Testis (tissue), 3 donors: Measurements from ENCODE around the gene AMBRA1. TPM values are rescaled to one million over a fixed set of nuclear protein-coding genes. Genes with fewer than 3 reads are reported as not detected.
A peak's percentile ranks its signal among the peaks of the same experiment; 100 is the strongest.

Experiments used
- DNase-seq: peaks from one replicate; pipeline ENCODE4 v3.0.0-alpha.2; 2019
- H3K27ac ChIP-seq, 2 donors: fragments of 200-600 bp; sonication (generic); one replicate each; pipeline ENCODE4 v1.5.1; 2019
- H3K27me3 ChIP-seq: fragments of 200-600 bp; sonication (generic); one replicate; pipeline ENCODE4 v1.5.1; 2019
- H3K36me3 ChIP-seq: fragments of 200-600 bp; sonication (generic); one replicate; pipeline ENCODE4 v1.5.1; 2017; ENCODE audit warnings: low read depth; ENCODE audit errors: missing control alignments
- H3K4me1 ChIP-seq: fragments of 200-600 bp; sonication (generic); one replicate; pipeline ENCODE4 v1.5.1; 2019
- H3K4me3 ChIP-seq, 2 donors: fragments of 200-600 bp; sonication (generic); one replicate each; pipeline ENCODE4 v1.5.1; 2017 to 2019
- H3K9me3 ChIP-seq: fragments of 200-600 bp; sonication (generic); one replicate; pipeline ENCODE4 v1.5.1; 2017
- CTCF ChIP-seq, 3 experiments: fragments of 450-650 bp in 2 of 3; fragments of 200-600 bp in 1 of 3; sonication (generic) in 1 of 3; IDR thresholded peaks; one replicate each; pipeline ENCODE4 v1.5.1; 2016 to 2019; ENCODE audit warnings: antibody characterized with exemption in 3 of 3, mild to moderate bottlenecking in 2 of 3, moderate library complexity in 1 of 3
- POLR2A ChIP-seq: fragments of 450-650 bp; IDR thresholded peaks from one replicate; pipeline ENCODE4 v1.6.1; 2017; ENCODE audit warnings: antibody characterized with exemption, mild to moderate bottlenecking, moderate library complexity
- WGBS, 2 donors: methylation state at CpG; one replicate each; pipeline ENCODE4 v1.1.5; 2018; 5-methylcytosine and 5-hydroxymethylcytosine counted together
- intact Hi-C: fragments of 100-400 bp; cut with DNase I; formaldehyde crosslinking; loops from one replicate; pipeline ENCODE4 v1.15.1; 2023; ENCODE audit warnings: low total_unique reads
- polyA plus RNA-seq: library from polyadenylated mRNA; stranded (reverse); fragments of 350-450 nt; fragmentation: Illumina TruSeq; extraction: RNeasy Lipid Tissue Mini Kit (QIAGEN cat#74804); gene quantifications from one replicate; pipeline ENCODE4 v1.2.3, GENCODE V29; 2014; ENCODE audit warnings: low read depth, low replicate concordance; ENCODE audit not compliant: insufficient read depth
- total RNA-seq, 2 donors: library from RNA; depleted of rRNA; stranded (reverse); fragments of >200 nt; gene quantifications; one replicate each; pipeline ENCODE4 v1.2.3, GENCODE V29; 2016

Gene AMBRA1
- total and polyA plus RNA-seq, 3 donors from 2014 or later = 28.0 to 68.3 (median 55.6) TPM

GRCh38 chr11:46383974-46384701, 209.7 kb downstream of the AMBRA1 start:
- intact Hi-C loops = no loop called here

DNA sequence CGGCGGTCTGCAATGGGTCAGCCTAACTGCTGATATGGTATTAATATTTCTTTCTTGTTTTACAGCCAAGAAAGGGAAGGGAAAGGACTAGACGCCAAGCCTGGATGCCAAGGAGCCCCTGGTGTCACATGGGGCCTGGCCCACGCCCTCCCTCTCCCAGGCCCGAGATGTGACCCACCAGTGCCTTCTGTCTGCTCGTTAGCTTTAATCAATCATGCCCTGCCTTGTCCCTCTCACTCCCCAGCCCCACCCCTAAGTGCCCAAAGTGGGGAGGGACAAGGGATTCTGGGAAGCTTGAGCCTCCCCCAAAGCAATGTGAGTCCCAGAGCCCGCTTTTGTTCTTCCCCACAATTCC, 210.4 kb downstream of the AMBRA1 start:
- H3K27me3 ChIP-seq = no peaks in the 10 kb centered on the region
- TF ChIP-seq POLR2A = no peak
- no peak for TF ChIP-seq CTCF (IDR thresholded peaks at IDR 0.05)
- H3K4me3 ChIP-seq = no peak overlapping the region
- peaks cover 16% of the 10 kb centered on the region for H3K4me1 ChIP-seq
- H3K36me3 ChIP-seq = no peaks in the 10 kb centered on the region
- intact Hi-C loops = no loop called here
- 78 to 84% methylated on average over 7 of the region's 7 CpGs for WGBS, 2 donors
- DNase-seq = no peak
- H3K27ac ChIP-seq = no peak overlapping the region
- no peaks in the 10 kb centered on the region for H3K9me3 ChIP-seq

More at GRCh38 chr11:46383974-46384701, 209.7 kb downstream of the AMBRA1 start:
- Histone ChIP-seq H3K4me3 (no peak overlapping the region), H3K4me1 (peaks cover 23% of the 10 kb centered on the region), H3K9me3 (no peaks in the 10 kb centered on the region), H3K36me3 (no peaks in the 10 kb centered on the region), H3K27me3 (no peaks in the 10 kb centered on the region), H3K27ac (no peak overlapping the region)
- TF ChIP-seq POLR2A = no peak
- no peak for TF ChIP-seq CTCF (IDR thresholded peaks at IDR 0.05)
- no peak for DNase-seq
- 93 to 95% methylated on average over 5 to 12 of the region's 12 CpGs for WGBS, 2 donors

- peak; percentile 69 for DNase-seq
- Histone ChIP-seq H3K9me3 (no peaks in the 10 kb centered on the region), H3K27ac (no peak overlapping the region), H3K4me3 (no peak overlapping the region), H3K27me3 (no peaks in the 10 kb centered on the region), H3K36me3 (no peaks in the 10 kb centered on the region), H3K4me1 (peaks cover 11% of the 10 kb centered on the region)
- TF ChIP-seq POLR2A (no peak), CTCF (IDR thresholded peaks at IDR 0.05) (peak; percentile 47 to 59 (median 48))
- 53 to 62% methylated on average over 8 to 18 of the region's 18 CpGs for WGBS, 2 donors
- intact Hi-C loops = no loop called here
Measured at GRCh38 chr11:46382646-46383403, 211.0 kb downstream of the AMBRA1 start.

- peak; percentile 31 for DNase-seq
- TF ChIP-seq POLR2A (no peak), CTCF (IDR thresholded peaks at IDR 0.05) (no peak)
- no peak overlapping the region for H3K27ac ChIP-seq
- peak overlapping the region; percentile 58 to 68 for H3K4me3 ChIP-seq
- H3K4me1 ChIP-seq = peaks cover 11% of the 10 kb centered on the region
- WGBS, 2 donors = 5 to 23% methylated on average over 7 to 63 of the region's 66 CpGs
- no peaks in the 10 kb centered on the region for H3K36me3 ChIP-seq
- H3K9me3 ChIP-seq = no peaks in the 10 kb centered on the region
- intact Hi-C loops = no loop called here
- H3K27me3 ChIP-seq = no peaks in the 10 kb centered on the region
Measured at GRCh38 chr11:46381819-46382645, 211.8 kb downstream of the AMBRA1 start.
